HL-60 (cell line): ENCODE measurements around the gene NTN3.

Source experiments
- SPI1 ChIP-seq: IDR thresholded peaks from 2 replicates; pipeline ENCODE4 v1.6.1; 2012; ENCODE audit warnings: low read depth, mild to moderate bottlenecking, borderline replicate concordance
- TF ChIP-seq, protein P1 (sequence below): IDR thresholded peaks from one replicate; pipeline ENCODE4 v1.5.1; 2011; ENCODE audit warnings: low read length, control low read depth, inconsistent platforms; ENCODE audit not compliant: insufficient read depth

DNA sequence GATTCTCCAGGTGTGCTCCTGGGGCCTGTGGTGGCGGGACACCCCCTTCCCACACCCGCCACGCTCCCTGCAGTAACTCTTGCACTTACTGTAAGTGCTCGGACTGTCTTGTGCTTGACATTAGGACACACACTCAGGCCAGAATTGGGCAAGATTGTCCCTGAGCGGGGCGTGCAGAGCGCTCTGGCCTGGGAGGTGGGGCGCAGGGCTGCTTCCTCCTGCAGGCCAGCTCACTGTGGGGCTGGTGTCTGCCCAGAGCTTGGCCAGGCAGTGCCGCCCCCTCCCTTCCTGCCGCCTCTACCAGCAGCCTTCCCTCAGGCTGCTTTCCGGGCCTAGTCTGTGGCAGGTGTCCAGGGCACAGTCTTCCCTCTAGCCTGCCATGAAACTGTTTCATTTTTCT, 36.6 kb downstream of the NTN3 start:
- no peak for TF ChIP-seq SPI1
- TF ChIP-seq, protein P1, sequence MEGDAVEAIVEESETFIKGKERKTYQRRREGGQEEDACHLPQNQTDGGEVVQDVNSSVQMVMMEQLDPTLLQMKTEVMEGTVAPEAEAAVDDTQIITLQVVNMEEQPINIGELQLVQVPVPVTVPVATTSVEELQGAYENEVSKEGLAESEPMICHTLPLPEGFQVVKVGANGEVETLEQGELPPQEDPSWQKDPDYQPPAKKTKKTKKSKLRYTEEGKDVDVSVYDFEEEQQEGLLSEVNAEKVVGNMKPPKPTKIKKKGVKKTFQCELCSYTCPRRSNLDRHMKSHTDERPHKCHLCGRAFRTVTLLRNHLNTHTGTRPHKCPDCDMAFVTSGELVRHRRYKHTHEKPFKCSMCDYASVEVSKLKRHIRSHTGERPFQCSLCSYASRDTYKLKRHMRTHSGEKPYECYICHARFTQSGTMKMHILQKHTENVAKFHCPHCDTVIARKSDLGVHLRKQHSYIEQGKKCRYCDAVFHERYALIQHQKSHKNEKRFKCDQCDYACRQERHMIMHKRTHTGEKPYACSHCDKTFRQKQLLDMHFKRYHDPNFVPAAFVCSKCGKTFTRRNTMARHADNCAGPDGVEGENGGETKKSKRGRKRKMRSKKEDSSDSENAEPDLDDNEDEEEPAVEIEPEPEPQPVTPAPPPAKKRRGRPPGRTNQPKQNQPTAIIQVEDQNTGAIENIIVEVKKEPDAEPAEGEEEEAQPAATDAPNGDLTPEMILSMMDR, result no peak
